Measurements from ENCODE around the gene ZC3H13. TPM values are rescaled to one million over a fixed set of nuclear protein-coding genes. Genes with fewer than 3 reads are reported as not detected.

ZC3H13 gene
- total RNA-seq, 1 donor from 2014 or later, result 60.7 TPM

DNA sequence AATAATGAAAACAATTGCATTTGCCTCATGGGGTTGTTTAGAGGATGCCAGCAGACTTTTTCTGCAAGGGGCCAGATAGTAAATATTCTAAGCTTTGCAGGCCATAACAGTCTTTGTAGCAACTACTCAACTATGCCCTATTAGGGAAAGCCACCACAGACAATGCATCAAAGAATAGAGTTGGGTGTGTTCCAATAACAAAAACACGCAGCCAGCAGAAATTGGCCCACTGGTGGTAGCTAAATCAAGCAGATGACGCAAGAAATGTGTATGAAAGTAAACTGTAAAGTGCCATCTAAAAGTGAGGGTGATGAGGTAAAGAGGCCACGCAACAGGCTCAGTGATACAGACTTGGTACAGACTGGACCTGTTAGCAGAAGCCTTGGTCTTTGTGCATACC is 125.8 kb downstream of the ZC3H13 start:
- Mint-ChIP-seq H3K4me1 (no peaks in the 10 kb centered on the region), H3K4me3 (no peak overlapping the region), H3K27me3 (ENCODE audit: low read depth) (peaks cover 21% of the 10 kb centered on the region), H3K27ac (no peak overlapping the region), H3K36me3 (no peaks in the 10 kb centered on the region), H3K9me3 (no peaks in the 10 kb centered on the region)
- TF ChIP-seq, protein P1, sequence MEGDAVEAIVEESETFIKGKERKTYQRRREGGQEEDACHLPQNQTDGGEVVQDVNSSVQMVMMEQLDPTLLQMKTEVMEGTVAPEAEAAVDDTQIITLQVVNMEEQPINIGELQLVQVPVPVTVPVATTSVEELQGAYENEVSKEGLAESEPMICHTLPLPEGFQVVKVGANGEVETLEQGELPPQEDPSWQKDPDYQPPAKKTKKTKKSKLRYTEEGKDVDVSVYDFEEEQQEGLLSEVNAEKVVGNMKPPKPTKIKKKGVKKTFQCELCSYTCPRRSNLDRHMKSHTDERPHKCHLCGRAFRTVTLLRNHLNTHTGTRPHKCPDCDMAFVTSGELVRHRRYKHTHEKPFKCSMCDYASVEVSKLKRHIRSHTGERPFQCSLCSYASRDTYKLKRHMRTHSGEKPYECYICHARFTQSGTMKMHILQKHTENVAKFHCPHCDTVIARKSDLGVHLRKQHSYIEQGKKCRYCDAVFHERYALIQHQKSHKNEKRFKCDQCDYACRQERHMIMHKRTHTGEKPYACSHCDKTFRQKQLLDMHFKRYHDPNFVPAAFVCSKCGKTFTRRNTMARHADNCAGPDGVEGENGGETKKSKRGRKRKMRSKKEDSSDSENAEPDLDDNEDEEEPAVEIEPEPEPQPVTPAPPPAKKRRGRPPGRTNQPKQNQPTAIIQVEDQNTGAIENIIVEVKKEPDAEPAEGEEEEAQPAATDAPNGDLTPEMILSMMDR (IDR thresholded peaks at IDR 0.05; ENCODE audit: unreplicated experiment), result no peak
- no peak for DNase-seq (ENCODE audit: low spot score in 2 of 2, unreplicated experiment in 2 of 2)

DNA sequence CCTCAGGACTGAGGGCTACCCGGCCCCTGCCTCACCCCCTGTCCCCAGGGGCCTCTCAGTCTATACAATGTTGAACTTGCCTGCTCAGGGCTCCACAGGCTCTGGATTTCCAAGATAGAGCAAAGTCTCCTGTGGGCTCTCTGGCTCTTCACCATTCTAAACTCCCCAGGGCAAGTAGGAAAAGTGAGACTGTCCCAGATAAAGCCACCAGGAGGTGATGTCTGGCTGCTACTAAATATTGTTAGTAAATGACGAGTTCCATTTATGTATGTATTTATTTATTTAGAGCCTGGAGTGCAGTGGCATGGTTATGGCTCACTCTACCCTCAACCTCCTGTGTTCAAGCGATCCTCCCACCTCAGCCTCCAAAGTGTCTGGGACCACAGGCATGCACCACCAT is 127.4 kb downstream of the ZC3H13 start:
- no peaks in the 10 kb centered on the region for H3K36me3 Mint-ChIP-seq
- no peak overlapping the region for H3K27ac Mint-ChIP-seq
- TF ChIP-seq, protein P1 (IDR thresholded peaks at IDR 0.05; ENCODE audit: unreplicated experiment), result no peak
- no peak overlapping the region for H3K4me3 Mint-ChIP-seq
- peaks cover 12% of the 10 kb centered on the region for H3K27me3 Mint-ChIP-seq (ENCODE audit: low read depth)
- no peaks in the 10 kb centered on the region for H3K9me3 Mint-ChIP-seq
- H3K4me1 Mint-ChIP-seq, result no peaks in the 10 kb centered on the region
- no peak for DNase-seq (ENCODE audit: low spot score in 2 of 2, unreplicated experiment in 2 of 2)

DNA sequence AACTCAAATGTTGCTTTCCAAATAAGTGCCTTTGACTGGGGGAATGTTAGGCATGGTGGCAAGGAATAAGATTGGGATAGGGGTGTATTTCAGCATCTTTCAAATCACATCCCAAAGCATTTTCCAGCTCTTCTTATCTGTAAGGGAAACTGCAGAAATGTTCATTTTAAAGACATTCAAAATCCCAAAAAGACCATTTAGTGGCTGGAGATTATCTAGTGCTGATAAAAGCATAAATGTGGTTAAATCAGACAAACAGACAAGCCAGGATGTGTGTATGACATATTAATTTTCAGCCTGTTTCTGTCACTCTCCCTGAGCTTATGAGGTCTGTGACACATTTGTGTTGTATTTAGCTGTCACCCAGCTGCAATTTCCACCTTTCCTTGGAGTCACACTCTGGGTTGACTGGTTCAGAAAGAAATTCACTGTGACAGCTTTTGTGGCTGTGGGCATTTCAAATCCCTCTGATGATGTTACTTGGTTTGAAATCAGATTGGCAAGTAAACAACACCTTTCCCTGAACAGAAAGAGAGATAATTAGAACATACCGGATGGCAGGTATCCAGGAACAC is 131.3 kb downstream of the ZC3H13 start:
- DNase-seq (ENCODE audit: low spot score in 2 of 2, unreplicated experiment in 2 of 2), result no peak
- no peaks in the 10 kb centered on the region for H3K9me3 Mint-ChIP-seq
- H3K4me1 Mint-ChIP-seq, result no peaks in the 10 kb centered on the region
- no peak overlapping the region for H3K4me3 Mint-ChIP-seq
- TF ChIP-seq, protein P1 (IDR thresholded peaks at IDR 0.05; ENCODE audit: unreplicated experiment), result no peak
- H3K27ac Mint-ChIP-seq, result no peak overlapping the region
- no peaks in the 10 kb centered on the region for H3K36me3 Mint-ChIP-seq
- H3K27me3 Mint-ChIP-seq (ENCODE audit: low read depth), result peaks cover 23% of the 10 kb centered on the region

DNA sequence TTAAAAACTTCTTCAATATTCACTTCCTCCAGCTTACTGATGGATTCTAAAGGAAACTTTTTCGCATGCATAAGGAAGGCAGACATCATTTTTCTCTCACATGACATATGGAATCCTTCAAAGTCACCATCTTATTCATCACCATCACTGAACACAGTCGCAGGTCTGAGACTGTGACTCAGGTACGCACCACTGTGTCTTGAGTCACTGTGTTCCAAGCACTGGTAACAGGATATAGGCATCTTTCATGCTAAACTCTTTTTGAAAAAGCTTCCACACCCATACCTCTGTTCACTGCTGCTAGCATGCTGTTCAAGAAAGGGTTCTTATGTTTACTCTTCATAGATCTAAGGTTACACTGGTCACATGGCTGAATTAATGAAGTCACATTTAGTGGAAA is 133.9 kb downstream of the ZC3H13 start:
- TF ChIP-seq, protein P1 (IDR thresholded peaks at IDR 0.05; ENCODE audit: unreplicated experiment), result no peak
- DNase-seq (ENCODE audit: low spot score in 2 of 2, unreplicated experiment in 2 of 2), result no peak
- Mint-ChIP-seq H3K36me3 (no peaks in the 10 kb centered on the region), H3K27ac (no peak overlapping the region), H3K27me3 (ENCODE audit: low read depth) (peaks cover 20% of the 10 kb centered on the region), H3K9me3 (no peaks in the 10 kb centered on the region), H3K4me3 (no peak overlapping the region), H3K4me1 (no peaks in the 10 kb centered on the region)

DNA sequence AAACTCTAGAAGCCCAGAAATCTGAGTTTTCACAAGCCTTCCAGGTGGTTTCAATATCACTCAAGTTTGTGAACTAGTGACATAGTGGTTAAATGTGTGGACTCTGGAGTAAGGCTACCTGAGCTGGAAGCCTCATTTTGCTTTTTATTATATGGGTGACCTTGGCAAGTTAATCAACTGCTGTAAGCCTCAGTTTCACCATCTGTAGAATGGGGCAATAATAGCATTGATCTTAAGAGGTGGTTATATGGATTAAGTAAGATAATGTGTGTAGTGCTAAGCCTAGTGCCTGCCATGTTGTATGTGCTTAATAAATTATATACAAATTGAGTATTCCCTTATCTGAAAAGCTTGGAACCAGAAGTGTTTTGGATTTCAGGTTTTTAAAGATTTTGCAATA is 135.5 kb downstream of the ZC3H13 start:
- Mint-ChIP-seq H3K27ac (no peak overlapping the region), H3K36me3 (no peaks in the 10 kb centered on the region), H3K4me1 (no peaks in the 10 kb centered on the region), H3K27me3 (ENCODE audit: low read depth) (peaks cover 18% of the 10 kb centered on the region), H3K4me3 (no peak overlapping the region), H3K9me3 (peaks cover 9% of the 10 kb centered on the region)
- DNase-seq (ENCODE audit: low spot score in 2 of 2, unreplicated experiment in 2 of 2), result no peak
- TF ChIP-seq, protein P1 (IDR thresholded peaks at IDR 0.05; ENCODE audit: unreplicated experiment), result no peak
